ENCODE data around the gene TRIM3.
"Not testable (repeated sequence)": the region's sequence is repeated elsewhere in the genome, so short reads cannot be mapped to it uniquely, and the experiment has no call there.

The TRIM3 gene

DNA sequence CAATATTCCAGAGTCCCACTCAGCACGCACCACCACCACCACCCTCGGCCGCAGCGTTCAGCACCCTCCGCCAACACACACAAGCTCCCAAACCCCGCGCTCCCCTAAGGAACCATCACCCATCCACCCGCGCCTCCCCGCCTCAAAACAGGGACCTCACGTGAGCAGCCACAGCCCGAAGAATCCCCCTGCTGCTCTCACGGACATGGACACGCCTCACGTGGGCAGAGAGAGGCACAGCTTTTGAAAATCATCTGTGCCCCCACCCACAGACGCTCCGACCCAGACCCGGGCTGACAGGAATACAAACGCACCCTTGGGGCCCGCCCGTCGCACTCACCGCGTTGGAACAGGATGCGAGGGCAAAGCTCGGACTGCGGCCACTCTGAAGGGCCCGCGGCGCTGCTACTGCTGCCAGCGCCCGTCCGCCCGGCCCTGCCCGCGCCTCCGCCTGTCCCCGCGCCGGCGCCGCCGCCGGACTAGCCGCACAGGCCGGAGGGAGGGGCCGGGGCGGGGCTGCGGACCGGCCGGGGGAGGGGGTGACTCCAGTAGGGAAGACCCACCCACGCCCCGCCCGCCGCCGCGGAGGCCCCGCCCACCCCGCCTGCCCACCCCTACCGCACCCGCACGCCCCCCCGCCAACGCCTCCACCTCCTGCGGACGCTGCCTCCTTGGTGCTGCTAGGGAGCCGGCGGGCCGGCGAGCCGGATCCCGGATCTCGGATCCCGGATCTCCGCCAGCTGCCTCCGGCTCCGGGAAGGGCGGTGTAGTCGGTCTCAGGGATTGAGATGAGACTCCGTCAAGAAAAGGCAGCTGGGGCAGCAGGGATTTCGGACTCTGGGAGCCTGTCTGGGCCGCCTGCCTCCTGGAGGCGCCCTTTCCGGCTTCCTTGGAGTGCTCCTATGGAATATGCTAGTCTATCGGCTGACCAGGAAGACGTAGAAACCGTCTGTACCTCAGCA, at the start of gene TRIM3:
TRIM3 (minus strand) TSS at position 491 of the 962 bp plus-strand sequence. CDS start 8,246 bp downstream, outside the sequence.
- DNase-seq, result peak; percentile 92

GRCh38 chr11:6523253-6523652, 49.5 kb upstream of the TRIM3 start:
- DNase-seq, result no peak

DNA sequence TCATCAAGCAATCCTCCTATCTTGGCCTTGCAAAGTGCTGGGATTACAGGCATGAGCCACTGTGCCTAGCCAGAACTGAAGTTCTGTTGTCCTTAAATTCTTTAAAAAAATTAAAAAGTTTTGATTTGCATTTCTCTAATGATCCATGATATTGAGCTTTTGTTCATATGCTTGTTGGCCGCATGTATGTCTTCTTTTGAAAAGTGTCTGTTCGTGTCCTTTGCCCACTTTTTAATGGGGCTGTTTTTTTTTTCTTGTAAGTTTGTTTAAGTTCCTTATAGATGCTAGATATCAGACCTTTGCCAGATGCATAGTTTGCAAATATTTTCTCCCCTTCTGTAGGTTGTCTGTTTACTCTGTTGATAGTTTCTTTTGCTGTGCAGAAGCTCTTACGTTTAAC, 48.2 kb upstream of the TRIM3 start:
- DNase-seq, result not testable (repeated sequence)

GRCh38 chr11:6520265-6520664, 46.5 kb upstream of the TRIM3 start:
- DNase-seq, result no peak

DNA sequence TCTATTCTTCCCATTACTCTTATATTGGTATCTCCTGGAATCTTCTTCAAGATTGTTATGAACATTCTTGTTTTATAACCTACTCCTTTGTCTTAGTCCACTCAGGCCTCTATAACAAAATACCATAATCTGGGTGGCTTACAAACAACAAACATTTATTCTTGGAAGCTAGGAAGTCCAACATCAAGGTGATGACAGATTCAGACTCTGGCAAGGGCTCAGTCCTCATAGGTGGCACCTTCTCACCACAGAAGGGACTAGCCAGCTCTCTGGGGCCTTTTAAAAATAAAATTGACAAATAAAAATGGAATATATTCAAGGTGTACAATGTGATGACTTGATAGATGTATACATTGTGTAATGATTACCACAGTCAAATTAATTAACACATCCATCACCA, 43.1 kb upstream of the TRIM3 start:
- DNase-seq, result no peak

- peak; percentile 57 for DNase-seq
Measured at GRCh38 chr11:6505577-6506240, 32.0 kb upstream of the TRIM3 start.

DNA sequence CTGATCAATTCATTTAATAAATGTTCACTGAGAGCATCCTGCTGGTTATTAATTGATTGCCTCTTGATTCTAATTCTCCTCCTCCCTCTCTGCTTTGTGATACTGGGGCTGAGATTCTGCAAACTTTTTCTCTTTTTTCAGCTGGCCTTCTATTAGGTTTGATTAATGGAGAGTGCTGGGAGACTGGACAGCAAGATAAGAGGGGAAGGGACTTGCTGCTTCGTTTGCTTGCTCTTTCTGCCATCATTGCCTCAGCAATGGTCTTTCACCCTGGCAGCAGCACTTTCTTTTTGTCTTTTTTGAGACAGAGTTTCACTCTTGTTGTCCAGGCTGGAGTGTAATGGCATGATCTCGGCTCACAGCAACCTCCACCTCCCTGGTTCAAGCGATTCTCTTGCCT, 30.4 kb upstream of the TRIM3 start:
- no peak for DNase-seq

GRCh38 chr11:6502382-6502781, 28.6 kb upstream of the TRIM3 start:
- no peak for DNase-seq

DNA sequence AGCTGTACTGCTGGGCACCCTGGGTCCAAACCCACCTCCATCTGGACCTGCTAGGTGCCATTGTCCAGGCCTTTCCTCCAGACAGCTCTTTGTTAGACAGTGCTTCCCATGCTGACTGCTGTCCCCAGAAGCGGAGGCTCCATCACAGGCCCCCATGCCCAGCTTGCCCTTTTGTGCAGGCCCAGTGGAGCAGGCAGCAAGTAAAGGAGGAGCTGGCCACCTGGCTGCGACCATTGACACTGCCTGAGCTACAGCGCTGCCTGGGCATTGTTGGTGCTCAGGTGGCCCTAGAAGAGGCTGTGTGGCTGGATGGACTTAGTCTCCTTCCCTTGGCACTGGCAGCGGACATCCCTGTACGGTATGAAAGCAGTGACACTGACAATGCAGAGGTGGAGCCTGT, 24.8 kb upstream of the TRIM3 start:
- DNase-seq, result no peak

GRCh38 chr11:6498121-6498520, 24.4 kb upstream of the TRIM3 start:
- DNase-seq, result no peak

DNA sequence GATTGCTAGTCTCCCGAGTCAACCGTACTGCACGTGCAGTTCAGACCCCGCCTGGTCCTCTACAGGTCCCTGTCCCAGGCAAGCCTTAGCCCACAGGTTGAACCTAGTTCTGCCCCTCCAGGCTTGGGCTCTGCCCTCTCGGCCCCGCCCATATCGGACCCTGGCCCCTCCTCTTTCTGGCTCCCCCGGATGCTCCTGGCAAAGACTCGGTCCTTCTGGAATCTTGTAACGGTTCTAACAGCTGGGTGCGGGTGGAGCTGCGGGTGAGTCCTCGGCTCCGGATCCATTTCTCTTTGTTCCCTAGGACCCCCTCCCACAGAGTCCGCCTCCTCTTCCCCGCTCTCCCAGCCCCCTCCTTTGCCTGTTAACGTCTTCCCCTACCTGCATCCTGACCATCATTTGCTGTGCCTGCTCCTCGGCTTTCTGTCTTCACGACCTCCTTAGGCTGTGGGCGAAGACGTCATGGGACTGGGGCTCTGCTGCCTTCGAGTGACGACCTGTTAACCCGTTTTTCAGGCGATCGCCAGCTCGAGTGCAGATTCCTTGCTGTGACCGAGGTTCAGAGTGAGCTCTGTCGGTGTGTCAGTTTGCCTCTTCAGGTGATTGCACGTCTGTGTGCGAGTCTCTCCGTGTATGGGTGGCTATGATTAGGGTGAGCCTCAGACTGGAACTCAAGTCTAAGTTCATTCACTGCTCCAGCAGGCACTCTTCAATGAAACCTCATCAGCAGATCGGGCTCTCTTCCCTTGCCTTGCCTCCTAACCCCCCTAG, 23.5 kb upstream of the TRIM3 start, which contains the start of gene DNHD1:
DNHD1 (plus strand) TSS at position 212 of the 771 bp plus-strand sequence. CDS start 936 bp downstream, outside the sequence.
- DNase-seq, result no peak

GRCh38 chr11:6489306-6489705, 15.6 kb upstream of the TRIM3 start:
- peak; percentile 67 for DNase-seq

- peak; percentile 11 for DNase-seq
Measured at GRCh38 chr11:6488821-6489220, 15.1 kb upstream of the TRIM3 start.

GRCh38 chr11:6488342-6488741, 14.6 kb upstream of the TRIM3 start:
- no peak for DNase-seq

- no peak for DNase-seq
Measured at GRCh38 chr11:6486938-6487337, 13.2 kb upstream of the TRIM3 start.

DNA sequence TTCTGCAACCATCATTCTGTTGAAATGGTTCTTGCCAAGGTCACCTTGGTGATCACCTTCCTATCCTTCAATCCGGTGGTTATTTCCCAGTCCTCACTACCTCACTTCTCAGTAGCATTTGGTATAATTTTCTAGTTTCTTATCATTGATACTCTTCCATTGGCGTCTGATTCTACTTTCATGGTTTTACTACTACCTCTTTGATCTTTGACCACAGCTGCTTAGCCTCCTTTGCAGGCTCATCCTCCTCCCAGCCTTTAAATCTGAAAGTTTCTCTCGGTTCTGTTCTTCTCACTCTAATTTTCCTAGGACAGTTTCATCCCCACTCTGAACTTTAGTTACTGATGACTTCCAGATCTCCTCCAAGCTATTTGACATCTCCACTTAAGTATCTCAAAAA, 12.5 kb upstream of the TRIM3 start:
- no peak for DNase-seq

DNA sequence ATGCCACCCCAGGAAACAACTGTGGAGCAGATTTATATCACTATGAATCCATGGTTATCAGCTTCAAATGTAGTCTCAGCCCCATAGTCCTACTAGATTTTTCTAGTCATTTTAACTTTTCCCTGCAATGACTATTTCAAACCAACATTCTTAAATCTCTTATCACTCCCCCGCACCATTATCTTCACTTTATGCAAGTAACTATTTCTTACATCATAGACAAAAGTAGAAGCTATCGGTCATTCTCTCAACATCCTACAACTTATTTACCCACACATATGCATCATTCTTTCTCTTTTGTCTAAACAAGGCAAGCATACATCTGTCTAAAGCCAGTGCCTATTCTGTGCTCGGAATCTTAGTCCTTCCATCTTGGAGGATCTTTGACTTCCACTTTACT, 11.9 kb upstream of the TRIM3 start:
- no peak for DNase-seq

DNA sequence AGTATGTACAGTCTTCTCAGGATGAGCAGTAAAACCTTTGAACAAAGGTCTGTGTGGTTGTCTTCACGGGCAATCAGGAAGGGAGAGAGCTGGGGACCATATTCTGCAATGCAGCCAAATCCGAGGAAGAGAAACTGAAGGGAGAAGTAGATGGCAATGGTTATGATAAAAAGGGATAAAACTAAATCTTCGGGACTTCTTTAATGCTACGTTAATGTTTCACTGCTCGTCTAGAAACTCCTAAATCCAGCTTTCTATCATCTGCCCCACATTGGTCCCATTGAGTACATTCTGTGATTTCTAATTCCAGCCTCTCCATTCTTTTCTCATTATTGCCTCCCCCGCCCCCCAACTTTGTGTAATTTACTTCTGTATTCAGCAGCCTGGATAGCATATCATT, 9.3 kb upstream of the TRIM3 start:
- no peak for DNase-seq

DNA sequence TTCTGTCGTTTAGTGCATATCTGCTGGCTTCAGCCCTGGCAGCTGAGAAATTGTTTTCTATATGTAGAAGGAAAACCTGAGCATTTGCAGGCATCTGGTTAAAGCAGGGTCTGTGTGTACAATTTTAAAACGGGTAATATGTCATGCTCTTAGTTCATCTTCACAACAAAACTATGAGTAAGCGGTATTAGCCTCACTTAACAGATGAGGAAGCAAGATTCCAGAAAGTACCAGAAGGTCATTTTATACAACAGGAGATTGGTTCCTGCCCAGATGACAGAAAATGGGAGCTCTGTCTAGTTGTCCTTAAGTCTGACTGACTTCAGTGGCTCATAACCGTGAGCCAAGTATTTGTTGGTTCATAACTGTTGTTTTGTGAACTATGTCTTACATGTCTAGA, 8.7 kb upstream of the TRIM3 start:
- no peak for DNase-seq

- DNase-seq, result peak; percentile 12
Measured at GRCh38 chr11:6481924-6482275, 8.2 kb upstream of the TRIM3 start.

DNA sequence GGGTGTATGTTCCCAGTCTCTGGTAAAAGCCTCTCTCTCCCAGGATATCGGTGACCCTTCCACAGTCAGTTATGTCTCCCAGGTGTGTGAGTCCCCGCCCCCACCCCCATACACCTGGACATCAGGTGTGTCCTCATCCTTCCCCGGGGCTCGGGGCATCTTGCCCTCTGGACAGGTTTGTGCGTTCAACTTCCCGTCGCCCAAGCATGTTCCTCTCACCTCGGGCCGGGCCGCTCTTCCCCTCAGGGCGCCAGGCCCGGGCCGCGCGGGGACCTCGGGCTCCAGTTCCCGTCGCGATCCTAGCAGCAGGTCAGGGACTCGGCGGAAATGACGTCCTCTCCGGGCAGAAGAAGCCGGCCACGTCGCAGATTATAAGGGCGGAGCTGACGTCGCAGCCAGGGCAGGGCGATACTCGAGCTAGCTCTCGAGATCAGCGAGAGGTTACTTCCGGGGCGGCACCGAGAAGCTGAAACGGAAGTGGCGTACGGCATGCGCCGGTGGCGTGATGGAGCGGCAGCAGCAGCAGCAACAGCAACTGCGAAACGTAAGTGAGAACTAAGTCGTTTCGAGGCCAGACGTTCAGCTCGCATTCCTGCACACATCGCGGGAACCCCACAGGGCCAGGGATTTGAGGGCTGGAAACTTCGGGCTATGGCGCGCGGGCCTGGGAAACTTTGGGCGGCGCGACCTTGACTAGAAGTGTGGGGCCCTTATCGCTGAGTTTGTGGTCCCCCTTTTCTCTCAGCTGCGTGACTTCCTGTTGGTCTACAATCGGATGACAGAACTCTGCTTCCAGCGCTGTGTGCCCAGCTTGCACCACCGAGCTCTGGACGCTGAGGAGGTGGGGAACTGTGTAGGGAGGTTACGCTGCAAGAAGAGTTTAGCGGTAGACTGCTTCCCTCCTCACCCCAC, 7.5 kb upstream of the TRIM3 start, which contains the start of the genes ARFIP2 and TIMM10B:
ARFIP2 (minus strand) TSS at position 320 of the 912 bp plus-strand sequence. CDS start 910 bp downstream, outside the sequence.
TIMM10B (plus strand) TSS at position 490 of the 912 bp plus-strand sequence; CDS start at position 506, 16 bp downstream.
- peak; percentile 97 for DNase-seq
